Kidney (tissue), 14 donors: ENCODE data around the gene PACSIN3. TPM values are rescaled to one million over a fixed set of nuclear protein-coding genes. Genes with fewer than 3 reads are reported as not detected.
"Not testable (repeated sequence)": the region's sequence is repeated elsewhere in the genome, so short reads cannot be mapped to it uniquely, and the experiment has no call there.

Experiments
- DNase-seq, 5 donors: peaks; one replicate each; pipeline ENCODE4 v3.0.0-alpha.2; 2013 to 2020
- FAIRE-seq: peaks from 2 replicates; lab custom pipeline; 2012; peaks lifted over from hg19 to GRCh38; lab: Jason Lieb, UNC
- H3K27ac ChIP-seq, 2 donors: one replicate each; pipeline ENCODE4 v1.7.0; 2013; ENCODE audit warnings: low read depth in 2 of 2, low read length in 2 of 2, inconsistent platforms in 1 of 2
- H3K27me3 ChIP-seq: one replicate; pipeline ENCODE4 v1.7.1; 2013; ENCODE audit warnings: low read length, inconsistent platforms; ENCODE audit not compliant: control insufficient read depth, insufficient read depth
- H3K36me3 ChIP-seq, 3 donors: one replicate each; pipeline versions ENCODE4 v1.7.0 to v1.7.1; 2013; ENCODE audit warnings: low read length in 3 of 3, control low read depth in 1 of 3, inconsistent platforms in 1 of 3; ENCODE audit not compliant: insufficient read depth in 3 of 3, control insufficient read depth in 2 of 3
- H3K4me1 ChIP-seq, 3 donors: one replicate each; pipeline versions ENCODE4 v1.7.0 to v1.7.1; 2013; ENCODE audit warnings: low read length in 3 of 3, inconsistent platforms in 1 of 3, low read depth in 1 of 3; ENCODE audit not compliant: control insufficient read depth in 2 of 3, insufficient read depth in 2 of 3
- H3K4me3 ChIP-seq, 3 donors: one replicate each; pipeline versions ENCODE4 v1.7.0 to v1.8.1; 2013; ENCODE audit warnings: low read length in 3 of 3, control low read depth in 1 of 3, inconsistent platforms in 1 of 3
- H3K9ac ChIP-seq, 3 donors: one replicate each; pipeline versions ENCODE4 v1.7.0 to v1.7.1; 2013; ENCODE audit warnings: low read length in 3 of 3, control low read depth in 1 of 3, inconsistent platforms in 1 of 3
- H3K9me3 ChIP-seq, 3 donors: one replicate each; pipeline versions ENCODE4 v1.7.0 to v1.7.1; 2013; ENCODE audit warnings: low read length in 3 of 3, control low read depth in 1 of 3, inconsistent platforms in 1 of 3; ENCODE audit not compliant: control insufficient read depth in 2 of 3, insufficient read depth in 1 of 3
- CTCF ChIP-seq: IDR thresholded peaks from 3 replicates; pipeline ENCODE4 v1.5.1; 2012; ENCODE audit warnings: mild to moderate bottlenecking, moderate library complexity, borderline replicate concordance; ENCODE audit not compliant: insufficient read depth; ENCODE audit errors: extremely low read depth
- intact Hi-C: fragments of 100-400 bp; cut with DNase I; formaldehyde crosslinking; loops from one replicate; pipeline ENCODE4 v1.11.1; 2022
- polyA plus RNA-seq: library from polyadenylated mRNA; stranded (reverse); fragments of 350-450 nt; fragmentation: Illumina TruSeq; extraction: RNeasy Lipid Tissue Mini Kit (QIAGEN cat#74804); gene quantifications from one replicate; pipeline ENCODE4 v1.2.3, GENCODE V29; 2014; ENCODE audit warnings: low read depth, low replicate concordance; ENCODE audit not compliant: insufficient read depth
- total RNA-seq: library from RNA; stranded (reverse); fragmentation: NEBNext Ultra II Directional; extraction: Animal tissue kit (Norgen Biotek cat#: 25700); gene quantifications from one replicate; pipeline ENCODE4 v1.2.1, GENCODE V29; 2021
- donor health status: control.
- donor health status: control.
- donor health status: control.
- donor health status: control.
- donor health status: control.
- donor health status: DM: yes; HTN: yes; CAD: no.
- donor health status: Normal renal cell carcinoma (clear cell type).

The PACSIN3 gene
- total and polyA plus RNA-seq, 2 donors from 2014 or later = 15.1 to 28.5 TPM

- Histone ChIP-seq H3K4me1 (peaks cover 4 to 18% (median 17%) of the 10 kb centered on the region in 3 donors), H3K36me3 (no peaks in the 10 kb centered on the region), H3K9ac (no peak overlapping the region), H3K27me3 (no peaks in the 10 kb centered on the region), H3K9me3 (no peaks in the 10 kb centered on the region), H3K27ac (no peak overlapping the region), H3K4me3 (no peak overlapping the region)
- DNase-seq (no peak), FAIRE-seq (no peak)
- intact Hi-C loops = no loop called here
- no peak for TF ChIP-seq CTCF
Measured at GRCh38 chr11:47212938-47213337, 26.7 kb upstream of the PACSIN3 start.

- TF ChIP-seq CTCF = no peak
- FAIRE-seq = no peak
- no peak for DNase-seq
- intact Hi-C loops = no loop called here
- Histone ChIP-seq H3K36me3 (no peaks in the 10 kb centered on the region), H3K9me3 (no peaks in the 10 kb centered on the region), H3K27me3 (no peaks in the 10 kb centered on the region), H3K4me3 (no peak overlapping the region), H3K27ac (no peak overlapping the region), H3K9ac (no peak overlapping the region), H3K4me1 (no peaks in the 10 kb centered on the region)
Measured at GRCh38 chr11:47208628-47209027, 22.4 kb upstream of the PACSIN3 start.

- H3K4me1 ChIP-seq, intact Hi-C loops, H3K27ac ChIP-seq, H3K9ac ChIP-seq, H3K9me3 ChIP-seq, H3K4me3 ChIP-seq, DNase-seq, H3K36me3 ChIP-seq, H3K27me3 ChIP-seq, FAIRE-seq: not testable (repeated sequence)
Measured at GRCh38 chr11:47208008-47208552, 21.8 kb upstream of the PACSIN3 start.

GRCh38 chr11:47207459-47207858 lies 21.2 kb upstream of the PACSIN3 start:
- no peak for TF ChIP-seq CTCF
- Histone ChIP-seq H3K9me3 (no peaks in the 10 kb centered on the region), H3K4me1 (no peaks in the 10 kb centered on the region), H3K9ac (no peak overlapping the region), H3K27ac (no peak overlapping the region), H3K27me3 (no peaks in the 10 kb centered on the region), H3K36me3 (no peaks in the 10 kb centered on the region), H3K4me3 (no peak overlapping the region)
- no peak for FAIRE-seq
- intact Hi-C loops = no loop called here
- no peak for DNase-seq

- H3K4me3 ChIP-seq, H3K4me1 ChIP-seq, H3K27me3 ChIP-seq, H3K27ac ChIP-seq, DNase-seq, intact Hi-C loops, H3K36me3 ChIP-seq, H3K9ac ChIP-seq, FAIRE-seq, H3K9me3 ChIP-seq: not testable (repeated sequence)
Measured at GRCh38 chr11:47206577-47206976, 20.3 kb upstream of the PACSIN3 start.
